K562 (cell line): Measurements from ENCODE around the gene ODC1. TPM values are rescaled to one million over a fixed set of nuclear protein-coding genes. Genes with fewer than 3 reads are reported as not detected.

ENCODE experiments used
- ATAC-seq: fragments of 200-7000 bp; cut with Tn5 transposase; 3 replicates; pipeline ENCODE4 v1.9.1; 2020; ENCODE audit warnings: moderate library complexity
- BruUV-seq: library from RNA; stranded (reverse); fragments of 400-500 nt; replicated peaks from 2 replicates; lab custom pipeline; 2021; lab: Mats Ljungman, UMichigan
- CTCF ChIA-PET: fragments of 300-600 bp; formaldehyde crosslinking; extraction: SDS; loops from one replicate; lab custom pipeline; 2021; ENCODE audit warnings: low intra/inter-chr PET ratio; lab: Yijun Ruan, JAX
- POLR2A ChIA-PET: fragments of 300-600, 350-650 bp; sonication (Branson Sonifier 250); formaldehyde crosslinking; extraction: SDS; loops from one replicate; lab custom pipeline; 2021; ENCODE audit warnings: antibody characterized with exemption, inconsistent platforms; lab: Yijun Ruan, JAX
- DNase-seq, 4 experiments: peaks; one replicate each; pipeline versions ENCODE4 v3.0.0 to v3.0.0-alpha.2; 2011 to 2018; ENCODE audit warnings: low spot score in 3 of 4, mixed read lengths in 3 of 4; ENCODE audit errors: extremely low read depth in 1 of 4
- FAIRE-seq: peaks from 2 replicates; lab custom pipeline; 2011; peaks lifted over from hg19 to GRCh38; lab: Jason Lieb, UNC
- H2AFZ ChIP-seq: 2 replicates; pipeline ENCODE4 v1.6.0; 2011; ENCODE audit warnings: low read depth, low read length, control low read depth, inconsistent platforms
- H3K27ac ChIP-seq: fragments of 200-600 bp; 3 replicates; pipeline ENCODE4 v1.8.0; 2011; ENCODE audit warnings: low read depth, mild to moderate bottlenecking, control low read depth, inconsistent platforms, low read length, moderate library complexity, mixed read lengths; ENCODE audit errors: extremely low read depth
- H3K27me3 ChIP-seq, 2 experiments: fragments of 300-600 bp in 1 of 2; 2 replicates in 1 of 2; 3 replicates in 1 of 2; pipeline versions ENCODE4 v1.6.0 to v1.8.0; 2011; ENCODE audit warnings: inconsistent platforms in 2 of 2, low read length in 2 of 2, mild to moderate bottlenecking in 1 of 2, mixed read lengths in 1 of 2, moderate library complexity in 1 of 2; ENCODE audit not compliant: control insufficient read depth in 2 of 2, insufficient read depth in 2 of 2
- H3K36me3 ChIP-seq: fragments of 300-600 bp; 3 replicates; pipeline ENCODE4 v1.8.0; 2011; ENCODE audit warnings: mild to moderate bottlenecking, low read length, inconsistent platforms; ENCODE audit not compliant: control insufficient read depth, insufficient read depth
- H3K4me1 ChIP-seq, 2 experiments: fragments of 200-600 bp in 1 of 2; replicated peaks in 1 of 2; 2 replicates in 1 of 2; 3 replicates in 1 of 2; pipeline versions ENCODE4 v1.5.1 to v1.8.0; 2011; ENCODE audit warnings: inconsistent platforms in 2 of 2, low read length in 2 of 2, mild to moderate bottlenecking in 1 of 2, mixed read lengths in 1 of 2, moderate library complexity in 1 of 2; ENCODE audit not compliant: control insufficient read depth in 2 of 2, insufficient read depth in 2 of 2
- H3K4me2 ChIP-seq: 2 replicates; pipeline ENCODE4 v1.6.1; 2011; ENCODE audit warnings: low read length, control low read depth, inconsistent platforms, mixed read lengths; ENCODE audit not compliant: insufficient read depth
- H3K4me3 ChIP-seq: fragments of 200-600 bp; sonication (generic), shearing (Covaris generic); 2 replicates; pipeline ENCODE4 v1.5.1; 2016; ENCODE audit warnings: control low read depth, inconsistent platforms
- H3K79me2 ChIP-seq: fragments of 200-600 bp; 3 replicates; pipeline ENCODE4 v1.8.0; 2011; ENCODE audit warnings: low read length, inconsistent platforms; ENCODE audit not compliant: control insufficient read depth, insufficient read depth
- H3K9ac ChIP-seq, 2 experiments: 2 replicates each; pipeline versions ENCODE4 v1.6.0 to v1.6.1; 2011; ENCODE audit warnings: low read depth in 2 of 2, low read length in 2 of 2, control low read depth in 1 of 2, inconsistent platforms in 1 of 2, mild to moderate bottlenecking in 1 of 2, mixed read lengths in 1 of 2; ENCODE audit not compliant: insufficient read depth in 1 of 2
- H3K9me1 ChIP-seq: one replicate; pipeline ENCODE4 v1.6.0; 2011; ENCODE audit warnings: inconsistent platforms, mild to moderate bottlenecking, low read length, moderate library complexity; ENCODE audit not compliant: control insufficient read depth, insufficient read depth
- H3K9me3 ChIP-seq: replicated peaks from 2 replicates; pipeline ENCODE4 v1.5.1; 2011; ENCODE audit warnings: low read depth, low read length, inconsistent platforms; ENCODE audit not compliant: control insufficient read depth, insufficient read depth
- H4K20me1 ChIP-seq: replicated peaks from 2 replicates; pipeline ENCODE4 v1.6.1; 2011; ENCODE audit warnings: low read length, inconsistent platforms, mixed read lengths; ENCODE audit not compliant: control insufficient read depth, insufficient read depth
- BACH1 ChIP-seq: fragments of 200-800 bp; sonication (Bioruptor generic); IDR thresholded peaks from 2 replicates; pipeline ENCODE4 v1.6.1; 2016; ENCODE audit warnings: missing genetic modification characterization, missing compliant biosample characterization
- CHD4 ChIP-seq: fragments of 200-600 bp; sonication (generic); IDR thresholded peaks from 3 replicates; pipeline ENCODE4 v1.6.1; 2012; ENCODE audit warnings: low read depth, mild to moderate bottlenecking, mixed read lengths, low read length, inconsistent platforms; ENCODE audit not compliant: insufficient read depth, insufficient replicate concordance, poor library complexity, severe bottlenecking
- ELK3 ChIP-seq: fragments of 450-650 bp; formaldehyde crosslinking; IDR thresholded peaks from 2 replicates; pipeline ENCODE4 v1.4.0; 2020; ENCODE audit warnings: mild to moderate bottlenecking
- FOXA3 ChIP-seq, 2 experiments: fragments of 450-650 bp in 1 of 2; sonication (generic) in 1 of 2; formaldehyde crosslinking; IDR thresholded peaks in 1 of 2; conservative IDR thresholded peaks in 1 of 2; 2 replicates each; pipeline versions ENCODE4 v1.4.0 to v1.8.0; 2020 to 2022; ENCODE audit warnings: mild to moderate bottlenecking in 2 of 2, missing genetic modification reagents in 1 of 2
- NCOA1 ChIP-seq: fragments of 450-650 bp; IDR thresholded peaks from 2 replicates; pipeline ENCODE4 v1.6.1; 2016; ENCODE audit warnings: low read depth
- RBM14 ChIP-seq: fragments of 200-400 bp; formaldehyde crosslinking; IDR thresholded peaks from 2 replicates; pipeline ENCODE4 v1.6.1; 2018; ENCODE audit warnings: low read depth, mild to moderate bottlenecking, low read length, moderate library complexity, borderline replicate concordance; ENCODE audit not compliant: insufficient read depth
- SMARCA4 ChIP-seq: fragments of 450-650 bp; IDR thresholded peaks from 2 replicates; pipeline ENCODE4 v1.6.1; 2016
- SRSF3 ChIP-seq: fragments of 200-400 bp; formaldehyde crosslinking; IDR thresholded peaks from 2 replicates; pipeline ENCODE4 v1.6.1; 2016; ENCODE audit warnings: mild to moderate bottlenecking, low read length, moderate library complexity; ENCODE audit not compliant: insufficient read depth
- THRAP3 ChIP-seq: fragments of 450-650 bp; IDR thresholded peaks from 2 replicates; pipeline ENCODE4 v1.6.1; 2016; ENCODE audit warnings: mild to moderate bottlenecking, inconsistent platforms, borderline replicate concordance
- WHSC1 ChIP-seq: IDR thresholded peaks from one replicate; pipeline ENCODE4 v1.6.1; 2012; ENCODE audit warnings: low read length, control low read depth, inconsistent platforms
- ZNF347 ChIP-seq: fragments of 450-650 bp; formaldehyde crosslinking; IDR thresholded peaks from 2 replicates; pipeline ENCODE4 v1.4.0; 2020; ENCODE audit warnings: low read depth, mild to moderate bottlenecking, moderate library complexity
- ZNF436 ChIP-seq: fragments of 250-450, 450-650 bp; sonication (Bioruptor Pico); formaldehyde crosslinking; IDR thresholded peaks from 2 replicates; pipeline ENCODE4 v1.7.0; 2020; ENCODE audit warnings: mild to moderate bottlenecking
- WGBS: fragments of 100-300 bp; shearing (Covaris generic); methylation state at CpG from one replicate; pipeline ENCODE4 v1.1.6; 2016; ENCODE audit warnings: low coverage, mixed read lengths; ENCODE audit not compliant: insufficient coverage; ENCODE audit errors: missing lambda C conversion rate; 5-methylcytosine and 5-hydroxymethylcytosine counted together
- in situ Hi-C: fragments of 300-500 bp; cut with MboI; formaldehyde crosslinking; loops from 4 replicates; pipeline ENCODE4 v1.15.0; 2018; ENCODE audit warnings: inconsistent platforms, mixed read lengths
- intact Hi-C: fragments of 100-400 bp; cut with micrococcal nuclease; formaldehyde crosslinking; loops from 2 replicates; pipeline ENCODE4 v1.14.2; 2022
- polyA plus RNA-seq, 8 experiments: library from polyadenylated mRNA; depleted of rRNA in 4 of 8; stranded (reverse) in 5 of 8; unstranded in 3 of 8; fragments of >200 nt; fragmentation: Nextera tagmentation in 2 of 8; fragmentation: Illumina TruSeq in 1 of 8; extraction: Ambion mirVana in 2 of 8; extraction: Trizol in 1 of 8; gene quantifications; 2 replicates each; pipeline versions ENCODE4 v1.2.1 to v1.2.3, GENCODE V29; 2011 to 2014; ENCODE audit warnings: inconsistent platforms in 1 of 8, missing spikeins in 1 of 8
- total RNA-seq, 7 experiments: library from RNA; depleted of rRNA in 6 of 7; stranded (reverse); fragments of >200 nt in 6 of 7; fragmentation: Illumina TruSeq in 2 of 7; extraction: Trizol in 2 of 7; gene quantifications; 2 replicates each; pipeline versions ENCODE4 v1.2.1 to v1.2.3, GENCODE V29; 2011 to 2021; ENCODE audit warnings: low replicate concordance in 1 of 7

The ODC1 gene
- total and polyA plus RNA-seq, 9 of the 15 experiments (the other 6 are each of a cell fraction or from before 2014, with no cell fraction given), result 142 to 563 (median 457) TPM

DNA sequence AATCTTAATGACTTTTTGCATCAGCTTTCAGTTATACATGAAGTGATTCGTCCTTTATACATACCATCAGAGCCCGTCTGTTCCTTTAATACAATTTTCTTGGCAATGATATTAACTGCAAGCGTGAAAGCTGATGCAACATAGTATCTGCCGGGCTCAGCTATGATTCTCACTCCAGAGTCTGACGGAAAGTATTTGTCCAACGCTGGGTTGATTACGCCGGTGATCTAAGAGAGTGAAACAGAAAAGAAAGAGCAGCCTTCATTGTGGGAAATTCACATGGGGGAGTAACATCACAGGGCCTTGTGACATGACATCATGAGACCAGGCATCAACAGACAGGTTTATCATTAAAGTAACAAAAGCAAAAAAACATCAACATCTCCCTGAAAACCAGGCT, 6.2 kb downstream of the ODC1 start (continued):
- TF ChIP-seq ZNF436 (CRISPR knock-in tag) (no peak), ELK3 (CRISPR knock-in tag) (no peak), BACH1 (tag) (no peak), THRAP3 (no peak), SMARCA4 (no peak), ZNF347 (CRISPR knock-in tag) (no peak), RBM14 (no peak), FOXA3 (CRISPR knock-in tag; conservative IDR thresholded peaks at IDR 0.05 in 1 of 2, IDR thresholded peaks at IDR 0.05 in 1 of 2) (no peak), SRSF3 (no peak), CHD4 (no peak)
- TF ChIP-seq, all 486 proteins: peak for 0

- no peak for DNase-seq
- H3K36me3 ChIP-seq, result peaks cover 69% of the 10 kb centered on the region
- in situ Hi-C loops, result no loop called here
- H3K4me2 ChIP-seq, result no peak overlapping the region
- no peak overlapping the region for H3K27ac ChIP-seq
- POLR2A ChIA-PET, result no interaction called here
- no peaks in the 10 kb centered on the region for H3K9me1 ChIP-seq
- H2AFZ ChIP-seq, result no peak overlapping the region
- no peak for ATAC-seq
- no peaks in the 10 kb centered on the region for H3K9me3 ChIP-seq
- H3K79me2 ChIP-seq, result peaks cover 29% of the 10 kb centered on the region
- H3K4me3 ChIP-seq, result no peak overlapping the region
- H3K27me3 ChIP-seq, result no peaks in the 10 kb centered on the region
- peaks cover 33% of the 10 kb centered on the region for H4K20me1 ChIP-seq
- FAIRE-seq, result no peak
- 91% methylated on average over 5 of the region's 6 CpGs for WGBS
- intact Hi-C loops, result no loop called here
- CTCF ChIA-PET, result no interaction called here
- TF ChIP-seq NCOA1 (no peak), WHSC1 (no peak)
- H3K9ac ChIP-seq, result no peak overlapping the region
- peaks cover 6 to 14% of the 10 kb centered on the region in 2 experiments; a peak in 4 of 5 replicates for H3K4me1 ChIP-seq
- no TSS peak for BruUV-seq
Observed at GRCh38 chr2:10440736-10441135, 7.4 kb downstream of the ODC1 start.
